Loucy (cell line): ENCODE data around the gene PDGFD.
A peak's percentile ranks its signal among the peaks of the same experiment; 100 is the strongest.

Source experiments
- H2AFZ ChIP-seq: fragments of 200-600 bp; sonication (generic); 2 replicates; pipeline ENCODE4 v1.6.0; 2016; ENCODE audit warnings: antibody characterized with exemption, mild to moderate bottlenecking, low read length, moderate library complexity
- H3F3A ChIP-seq: fragments of 200-600 bp; 2 replicates; pipeline ENCODE4 v1.6.0; 2016; ENCODE audit warnings: antibody characterized with exemption, low read depth, mild to moderate bottlenecking
- H3K27me3 ChIP-seq: fragments of 200-600 bp; sonication (generic); 2 replicates; pipeline ENCODE4 v1.6.1; 2014; ENCODE audit warnings: low read length, mild to moderate bottlenecking; ENCODE audit not compliant: insufficient read depth, poor library complexity, severe bottlenecking
- H3K36me3 ChIP-seq: fragments of 200-600 bp; sonication (generic); 2 replicates; pipeline ENCODE4 v1.6.1; 2016; ENCODE audit warnings: low read length; ENCODE audit not compliant: insufficient read depth
- H3K4me1 ChIP-seq: fragments of 200-600 bp; sonication (generic); 2 replicates; pipeline ENCODE4 v1.5.1; 2014; ENCODE audit warnings: low read length, mild to moderate bottlenecking; ENCODE audit not compliant: insufficient read depth, poor library complexity, severe bottlenecking
- H3K4me2 ChIP-seq: fragments of 200-600 bp; sonication (generic); 2 replicates; pipeline ENCODE4 v1.6.0; 2014; ENCODE audit warnings: antibody characterized with exemption, low read length, low read depth, mild to moderate bottlenecking; ENCODE audit not compliant: poor library complexity, severe bottlenecking
- H3K4me3 ChIP-seq: fragments of 200-600 bp; sonication (generic); 2 replicates; pipeline ENCODE4 v1.5.1; 2014; ENCODE audit warnings: low read length, mild to moderate bottlenecking, mixed read lengths; ENCODE audit not compliant: poor library complexity, severe bottlenecking
- H3K79me2 ChIP-seq: fragments of 200-600 bp; sonication (generic); 2 replicates; pipeline ENCODE4 v1.6.1; 2014; ENCODE audit warnings: low read length; ENCODE audit not compliant: insufficient read depth
- H3K9ac ChIP-seq: fragments of 200-600 bp; sonication (generic); 2 replicates; pipeline ENCODE4 v1.6.0; 2014; ENCODE audit warnings: mild to moderate bottlenecking, low read depth, low read length, moderate library complexity; ENCODE audit not compliant: poor library complexity, severe bottlenecking
- H3K9me2 ChIP-seq: fragments of 200-600 bp; sonication (generic); replicated peaks from 2 replicates; pipeline ENCODE4 v1.6.1; 2016; ENCODE audit warnings: low read depth, low read length, mixed read lengths
- H3K9me3 ChIP-seq: fragments of 200-600 bp; sonication (generic); 2 replicates; pipeline ENCODE4 v1.6.1; 2014; ENCODE audit warnings: mild to moderate bottlenecking, antibody characterized with exemption, low read length, low read depth; ENCODE audit not compliant: insufficient read depth
- H4K20me1 ChIP-seq: fragments of 200-600 bp; sonication (generic); 2 replicates; pipeline ENCODE4 v1.6.0; 2014; ENCODE audit warnings: antibody characterized with exemption, low read length, mild to moderate bottlenecking; ENCODE audit not compliant: insufficient read depth, poor library complexity, severe bottlenecking
- CTCF ChIP-seq: fragments of 200-600 bp; sonication (generic); conservative IDR thresholded peaks from 2 replicates; pipeline ENCODE4 v1.5.1; 2014; ENCODE audit warnings: mild to moderate bottlenecking, antibody characterized with exemption, low read length
- EZH2phosphoT487 ChIP-seq: fragments of 200-600 bp; IDR thresholded peaks from 2 replicates; pipeline ENCODE4 v1.6.1; 2018; ENCODE audit warnings: antibody characterized with exemption, mild to moderate bottlenecking, moderate library complexity, borderline replicate concordance

PDGFD gene

GRCh38 chr11:103993507-103993906 lies 170.4 kb downstream of the PDGFD start:
- no peak overlapping the region for H3K9ac ChIP-seq
- H3K9me3 ChIP-seq, result no peaks in the 10 kb centered on the region
- H3K4me1 ChIP-seq, result no peaks in the 10 kb centered on the region
- no peak overlapping the region for H3K4me3 ChIP-seq
- H2AFZ ChIP-seq, result no peak overlapping the region
- H3K9me2 ChIP-seq, result no peaks in the 10 kb centered on the region
- H3K4me2 ChIP-seq, result no peak overlapping the region
- H3K36me3 ChIP-seq, result no peaks in the 10 kb centered on the region
- no peaks in the 10 kb centered on the region for H3K27me3 ChIP-seq
- H4K20me1 ChIP-seq, result no peaks in the 10 kb centered on the region
- no peaks in the 10 kb centered on the region for H3K79me2 ChIP-seq
- TF ChIP-seq EZH2phosphoT487, result no peak
- TF ChIP-seq CTCF, result no peak
- H3F3A ChIP-seq, result no peaks in the 10 kb centered on the region

GRCh38 chr11:103988595-103988969 lies 175.4 kb downstream of the PDGFD start:
- H3F3A ChIP-seq, result no peaks in the 10 kb centered on the region
- no peaks in the 10 kb centered on the region for H4K20me1 ChIP-seq
- TF ChIP-seq EZH2phosphoT487, result no peak
- TF ChIP-seq CTCF, result no peak
- no peaks in the 10 kb centered on the region for H3K9me3 ChIP-seq
- no peak overlapping the region for H3K4me2 ChIP-seq
- no peaks in the 10 kb centered on the region for H3K36me3 ChIP-seq
- no peak overlapping the region for H2AFZ ChIP-seq
- H3K79me2 ChIP-seq, result no peaks in the 10 kb centered on the region
- H3K9me2 ChIP-seq, result no peaks in the 10 kb centered on the region
- no peaks in the 10 kb centered on the region for H3K4me1 ChIP-seq
- no peak overlapping the region for H3K9ac ChIP-seq
- H3K27me3 ChIP-seq, result no peaks in the 10 kb centered on the region
- no peak overlapping the region for H3K4me3 ChIP-seq

DNA sequence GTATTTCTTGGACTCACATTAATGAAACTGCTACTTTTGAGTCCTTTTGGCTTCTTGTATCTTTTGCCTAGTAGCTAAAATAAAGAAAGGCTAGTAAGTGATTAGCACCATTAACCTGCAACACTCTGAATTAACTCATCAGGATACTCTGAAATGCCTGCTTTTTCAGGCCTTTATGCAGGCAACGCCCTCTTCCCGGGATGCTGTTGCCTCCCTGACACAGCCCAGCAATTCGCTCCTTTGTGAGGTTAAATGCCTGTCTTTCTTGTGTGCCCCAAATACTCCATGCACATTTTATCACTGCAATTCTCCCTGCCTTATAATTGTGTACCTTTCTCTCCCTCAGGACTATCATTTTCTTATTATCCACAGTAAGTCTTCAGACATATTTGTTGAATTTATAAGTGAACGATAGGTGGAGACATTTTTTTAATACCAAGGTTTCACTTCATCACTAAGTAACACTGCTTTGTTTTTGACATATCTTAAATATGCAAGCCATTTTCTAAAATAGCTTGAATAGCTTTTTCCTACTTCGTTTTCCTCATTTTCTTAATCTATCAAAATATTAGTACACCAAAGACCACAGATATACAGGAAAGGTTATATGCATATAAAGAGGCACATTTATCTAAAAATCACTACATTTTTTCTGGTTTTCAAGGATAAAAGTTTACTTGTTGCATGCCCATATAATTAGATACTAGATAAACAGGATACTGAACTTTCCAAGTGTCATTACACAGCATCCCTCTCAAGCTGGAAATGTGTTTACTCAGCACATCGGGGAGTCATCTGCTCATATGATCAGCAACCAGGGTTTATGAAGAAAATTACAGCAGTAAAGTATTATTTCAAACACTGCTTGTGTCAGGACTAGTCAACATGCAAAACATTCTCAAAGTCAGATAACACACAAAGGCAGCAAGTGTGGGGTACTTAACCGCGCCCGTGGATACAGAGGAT lies 176.0 kb downstream of the PDGFD start:
- H3K4me3 ChIP-seq, result no peak overlapping the region
- H3K27me3 ChIP-seq, result no peaks in the 10 kb centered on the region
- H3K79me2 ChIP-seq, result no peaks in the 10 kb centered on the region
- H3K4me2 ChIP-seq, result no peak overlapping the region
- H3F3A ChIP-seq, result no peaks in the 10 kb centered on the region
- 0 out of 2 replicates have a peak, but pooled peaks have one; percentile 16 for TF ChIP-seq CTCF
- TF ChIP-seq EZH2phosphoT487, result no peak
- H3K4me1 ChIP-seq, result no peaks in the 10 kb centered on the region
- H3K36me3 ChIP-seq, result no peaks in the 10 kb centered on the region
- H3K9me2 ChIP-seq, result no peaks in the 10 kb centered on the region
- no peaks in the 10 kb centered on the region for H4K20me1 ChIP-seq
- H2AFZ ChIP-seq, result no peak overlapping the region
- no peak overlapping the region for H3K9ac ChIP-seq
- no peaks in the 10 kb centered on the region for H3K9me3 ChIP-seq
